Measurements from ENCODE around the gene GNB1L.

GNB1L gene

GRCh38 chr22:19772673-19773469, 81.8 kb downstream of the GNB1L start:
- DNase-seq = no peak

- DNase-seq = no peak
Measured at GRCh38 chr22:19772422-19772672, 82.3 kb downstream of the GNB1L start.

GRCh38 chr22:19770349-19771220, 84.1 kb downstream of the GNB1L start:
- no peak for DNase-seq

- no peak for DNase-seq
Measured at GRCh38 chr22:19769393-19769715, 85.3 kb downstream of the GNB1L start.

GRCh38 chr22:19767427-19768341, 87.0 kb downstream of the GNB1L start:
- no peak for DNase-seq

- DNase-seq = no peak
Measured at GRCh38 chr22:19766511-19767426, 87.9 kb downstream of the GNB1L start.

- no peak for DNase-seq
Measured at GRCh38 chr22:19766240-19766510, 88.5 kb downstream of the GNB1L start.

GRCh38 chr22:19765477-19766239, 89.0 kb downstream of the GNB1L start:
- no peak for DNase-seq

- DNase-seq = no peak
Measured at GRCh38 chr22:19764636-19765476, 89.8 kb downstream of the GNB1L start.

GRCh38 chr22:19764299-19764593, 90.4 kb downstream of the GNB1L start:
- DNase-seq = no peak

- no peak for DNase-seq
Measured at GRCh38 chr22:19763458-19764298, 91.0 kb downstream of the GNB1L start.

- DNase-seq = no peak
Measured at GRCh38 chr22:19762568-19763457, 91.9 kb downstream of the GNB1L start.

GRCh38 chr22:19761725-19762567, 92.7 kb downstream of the GNB1L start:
- DNase-seq = no peak

- DNase-seq = no peak
Measured at GRCh38 chr22:19760951-19761724, 93.5 kb downstream of the GNB1L start.

GRCh38 chr22:19760058-19760950, 94.4 kb downstream of the GNB1L start, which contains the start of gene TBX1:
Gene TBX1, plus strand, starts transcription at chr22:19760778. Its CDS starts 66 bp downstream, at chr22:19760844.
- DNase-seq = no peak

Measured in HCEC 1CT (cell line).